Lower leg skin (tissue), 4 donors: Measurements from ENCODE around the gene MYNN. TPM values are rescaled to one million over a fixed set of nuclear protein-coding genes. Genes with fewer than 3 reads are reported as not detected.
A peak's percentile ranks its signal among the peaks of the same experiment; 100 is the strongest.
"Not testable (repeated sequence)": the region's sequence is repeated elsewhere in the genome, so short reads cannot be mapped to it uniquely, and the experiment has no call there.

Experiments used
- DNase-seq, 2 donors: peaks; one replicate each; pipeline ENCODE4 v3.0.0-alpha.2; 2019; ENCODE audit warnings: low spot score in 2 of 2
- H3K4me3 ChIP-seq: fragments of 200-600 bp; sonication (generic); 2 replicates; pipeline ENCODE4 v1.5.1; 2017; ENCODE audit warnings: mild to moderate bottlenecking, low read depth; ENCODE audit not compliant: poor library complexity, severe bottlenecking
- CTCF ChIP-seq, 3 donors: fragments of 450-650 bp; IDR thresholded peaks; one replicate each; pipeline ENCODE4 v1.5.1; 2016; ENCODE audit warnings: antibody characterized with exemption in 3 of 3, mild to moderate bottlenecking in 3 of 3, moderate library complexity in 2 of 3
- POLR2A ChIP-seq, 2 donors: fragments of 450-650 bp; IDR thresholded peaks; one replicate each; pipeline ENCODE4 v1.6.1; 2016 to 2017; ENCODE audit warnings: antibody characterized with exemption in 2 of 2, mild to moderate bottlenecking in 1 of 2, moderate library complexity in 1 of 2
- WGBS, 2 donors: methylation state at CpG; one replicate each; pipeline ENCODE4 v1.1.5; 2018; 5-methylcytosine and 5-hydroxymethylcytosine counted together
- intact Hi-C: fragments of 100-400 bp; cut with DNase I; formaldehyde crosslinking; loops from one replicate; pipeline ENCODE4 v1.15.0; 2023; ENCODE audit warnings: low total_unique reads
- total RNA-seq, 4 donors: library from RNA; depleted of rRNA; stranded (reverse); fragments of >200 nt; gene quantifications; one replicate each; pipeline ENCODE4 v1.1.0, GENCODE V29; 2016

MYNN gene
- 10 to 100 TPM; 13.2 to 16.6 (median 14.8) TPM for total RNA-seq

- intact Hi-C loops, result no loop called here
- peak within 1 kb of the TSS; percentile 95 for H3K4me3 ChIP-seq
- DNase-seq, result peak; percentile 91 to 99
- WGBS, 2 donors, result 1% methylated on average over 45 to 47 of the region's 61 CpGs
- TF ChIP-seq CTCF (IDR thresholded peaks at IDR 0.05), result no peak
- peak in 1 of 2 donors; percentile 98 for TF ChIP-seq POLR2A (IDR thresholded peaks at IDR 0.05)
These were observed at the start of gene MYNN for GRCh38 chr3:169772897-169773816. Gene MYNN (plus strand): TSS chr3:169773396. CDS start chr3:169774296, 900 bp downstream.

GRCh38 chr3:169731857-169732256, 41.3 kb upstream of the MYNN start:
- H3K4me3 ChIP-seq, DNase-seq, intact Hi-C loops: not testable (repeated sequence)

- WGBS, 2 donors, result 53 to 56% methylated on average over 2 of the region's 2 CpGs
- H3K4me3 ChIP-seq, result no peak overlapping the region
- no peak for TF ChIP-seq POLR2A (IDR thresholded peaks at IDR 0.05)
- TF ChIP-seq CTCF (IDR thresholded peaks at IDR 0.05), result no peak
- DNase-seq, result no peak
- intact Hi-C loops, result no loop called here
These were observed 34.1 kb upstream of the MYNN start for GRCh38 chr3:169739067-169739466.

GRCh38 chr3:169744366-169745054, 28.7 kb upstream of the MYNN start:
- intact Hi-C loops, result no loop called here

GRCh38 chr3:169746924-169747323, 26.3 kb upstream of the MYNN start:
- no peak overlapping the region for H3K4me3 ChIP-seq
- intact Hi-C loops, result no loop called here
- DNase-seq, result no peak
- no peak for TF ChIP-seq CTCF (IDR thresholded peaks at IDR 0.05)
- TF ChIP-seq POLR2A (IDR thresholded peaks at IDR 0.05), result no peak
- 71 to 74% methylated on average over 6 of the region's 6 CpGs for WGBS, 2 donors

More at GRCh38 chr3:169744366-169745054, 28.7 kb upstream of the MYNN start:
- TF ChIP-seq POLR2A (IDR thresholded peaks at IDR 0.05), result no peak
- no peak for TF ChIP-seq CTCF (IDR thresholded peaks at IDR 0.05)
- DNase-seq, result no peak
- no peak overlapping the region for H3K4me3 ChIP-seq
- WGBS, 2 donors, result 60 to 73% methylated on average over 1 of the region's 1 CpG

- no peak for DNase-seq
- H3K4me3 ChIP-seq, result no peak overlapping the region
- 33 to 39% methylated on average over 3 of the region's 3 CpGs for WGBS, 2 donors
- TF ChIP-seq CTCF (IDR thresholded peaks at IDR 0.05), result no peak
- no peak for TF ChIP-seq POLR2A (IDR thresholded peaks at IDR 0.05)
- intact Hi-C loops, result no loop called here
These were observed 24.5 kb upstream of the MYNN start for GRCh38 chr3:169748670-169749069.
